Panc1 (cell line): ENCODE measurements around the gene MVD. TPM values are rescaled to one million over a fixed set of nuclear protein-coding genes. Genes with fewer than 3 reads are reported as not detected.

Experiments used
- ATAC-seq: fragments of 200-7000 bp; cut with Tn5 transposase; 2 replicates; pipeline ENCODE4 v1.9.1; 2020; ENCODE audit warnings: mild to moderate bottlenecking, moderate library complexity
- BruUV-seq: library from RNA; stranded (reverse); fragments of 400-500 nt; replicated peaks from 2 replicates; lab custom pipeline; 2021; lab: Mats Ljungman, UMichigan
- CTCF ChIA-PET: fragments of 300-600 bp; sonication (Branson Sonifier 250); formaldehyde crosslinking; loops from one replicate; lab custom pipeline; 2022; ENCODE audit warnings: antibody characterized with exemption; lab: Charles Lee
- POLR2A ChIA-PET: fragments of 300-600 bp; sonication (Branson Sonifier 250); formaldehyde crosslinking; loops from one replicate; lab custom pipeline; 2022; ENCODE audit warnings: antibody characterized with exemption; lab: Charles Lee
- DNase-seq: peaks from one replicate; pipeline ENCODE4 v3.0.0-alpha.2; 2010; ENCODE audit warnings: low read depth, low spot score
- H3K27ac ChIP-seq: 2 replicates; pipeline ENCODE4 v1.5.1; 2011; ENCODE audit warnings: mild to moderate bottlenecking, low read length, inconsistent platforms
- H3K27me3 ChIP-seq: fragments of 200-500 bp; sonication (Bioruptor generic); 2 replicates; pipeline ENCODE4 v1.6.0; 2014; ENCODE audit warnings: low read length, inconsistent platforms; ENCODE audit not compliant: control insufficient read depth, insufficient read depth
- H3K36me3 ChIP-seq: fragments of 200-500 bp; sonication (Bioruptor generic); 2 replicates; pipeline ENCODE4 v1.5.1; 2014; ENCODE audit warnings: inconsistent platforms, mild to moderate bottlenecking, low read length, moderate library complexity; ENCODE audit not compliant: control insufficient read depth, insufficient read depth
- H3K4me1 ChIP-seq: 2 replicates; pipeline ENCODE4 v1.5.1; 2011; ENCODE audit warnings: inconsistent platforms, mild to moderate bottlenecking, low read length, moderate library complexity; ENCODE audit not compliant: control insufficient read depth, insufficient read depth
- H3K4me3 ChIP-seq, 2 experiments: 2 replicates each; pipeline ENCODE4 v1.5.1; 2011 to 2012; ENCODE audit warnings: low read depth in 2 of 2, low read length in 2 of 2, mild to moderate bottlenecking in 2 of 2, inconsistent platforms in 1 of 2, moderate library complexity in 1 of 2
- H3K9me3 ChIP-seq: fragments of 200-500 bp; sonication (Bioruptor generic); 2 replicates; pipeline ENCODE4 v1.5.1; 2014; ENCODE audit warnings: low read depth, mild to moderate bottlenecking, inconsistent platforms, low read length, moderate library complexity; ENCODE audit not compliant: control insufficient read depth, insufficient read depth
- POLR2AphosphoS5 ChIP-seq: IDR thresholded peaks from 2 replicates; pipeline ENCODE4 v1.6.1; 2012; ENCODE audit warnings: mild to moderate bottlenecking, low read depth, low read length, moderate library complexity
- SIN3A ChIP-seq: IDR thresholded peaks from 2 replicates; pipeline ENCODE4 v1.6.1; 2012; ENCODE audit warnings: low read depth, mild to moderate bottlenecking, low read length, moderate library complexity, borderline replicate concordance; ENCODE audit not compliant: insufficient read depth
- TCF7L2 ChIP-seq: IDR thresholded peaks from 2 replicates; pipeline ENCODE4 v1.6.1; 2011; ENCODE audit warnings: mild to moderate bottlenecking, low read depth, low read length, inconsistent platforms
- in situ Hi-C: cut with HindIII; loops from 2 replicates; pipeline ENCODE4 v1.10.0; 2016; ENCODE audit warnings: low sequenced_read_pairs, low pct_unique_long_range_greater_than_20kb
- intact Hi-C: fragments of 100-400 bp; cut with micrococcal nuclease; formaldehyde crosslinking; loops from one replicate; pipeline ENCODE4 v1.10.0; 2022; ENCODE audit not compliant: unreplicated experiment
- total RNA-seq: library from RNA; stranded (reverse); gene quantifications from one replicate; pipeline ENCODE4 v1.2.1, GENCODE V29; 2021; ENCODE audit not compliant: unreplicated experiment
- TF ChIP-seq, protein P1 (sequence below), 2 experiments: IDR thresholded peaks; 2 replicates each; pipeline ENCODE4 v1.6.1; 2011 to 2012; ENCODE audit warnings: low read depth in 2 of 2, control low read depth in 1 of 2, low read length in 1 of 2, mild to moderate bottlenecking in 1 of 2, moderate library complexity in 1 of 2; ENCODE audit not compliant: insufficient read depth in 1 of 2
- TF ChIP-seq, protein P2 (sequence below): fragments of 450-650 bp; IDR thresholded peaks from 2 replicates; pipeline ENCODE4 v1.5.1; 2017; ENCODE audit warnings: mild to moderate bottlenecking

Gene MVD
- total RNA-seq, 1 experiment from 2014 or later = 96.8 TPM

DNA sequence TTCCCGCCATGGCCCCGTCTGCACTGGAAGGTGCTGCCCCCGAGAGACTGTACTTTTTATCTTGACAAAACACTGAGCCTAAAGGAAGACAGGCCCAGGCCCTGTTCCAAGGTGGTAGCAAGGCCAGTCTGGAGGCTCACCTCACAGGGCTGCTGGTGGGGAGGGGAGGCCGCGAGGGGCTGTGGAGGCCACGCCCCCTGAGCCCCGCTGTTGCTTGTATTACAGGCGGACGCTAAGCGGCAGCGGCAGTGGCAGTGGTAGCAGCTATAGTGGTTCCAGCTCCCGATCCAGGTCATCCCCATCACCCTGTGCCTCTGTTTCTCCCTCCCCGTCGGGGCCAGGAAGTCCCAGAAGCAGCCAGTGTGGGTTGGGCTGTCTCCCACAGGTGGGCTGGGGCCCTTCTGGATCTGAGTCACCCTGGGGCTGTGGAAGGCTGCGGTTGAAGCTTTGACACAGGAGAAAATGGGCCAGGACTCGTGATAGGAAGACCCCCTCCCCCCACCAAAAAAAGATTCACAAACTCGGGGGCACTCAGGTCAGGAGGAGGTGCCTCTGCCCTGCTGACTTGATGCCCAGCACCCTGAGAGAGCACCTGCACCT is 37.8 kb downstream of the MVD start:
- intact Hi-C loops (no loop called here), in situ Hi-C loops (no loop called here)
- CTCF ChIA-PET = no interaction called here
- Histone ChIP-seq H3K4me1 (no peaks in the 10 kb centered on the region), H3K27ac (no peak overlapping the region), H3K36me3 (no peaks in the 10 kb centered on the region), H3K4me3 (no peak overlapping the region), H3K9me3 (no peaks in the 10 kb centered on the region), H3K27me3 (no peaks in the 10 kb centered on the region)
- ATAC-seq (no peak), DNase-seq (no peak)
- POLR2A ChIA-PET = no interaction called here
- TF ChIP-seq, protein P1, sequence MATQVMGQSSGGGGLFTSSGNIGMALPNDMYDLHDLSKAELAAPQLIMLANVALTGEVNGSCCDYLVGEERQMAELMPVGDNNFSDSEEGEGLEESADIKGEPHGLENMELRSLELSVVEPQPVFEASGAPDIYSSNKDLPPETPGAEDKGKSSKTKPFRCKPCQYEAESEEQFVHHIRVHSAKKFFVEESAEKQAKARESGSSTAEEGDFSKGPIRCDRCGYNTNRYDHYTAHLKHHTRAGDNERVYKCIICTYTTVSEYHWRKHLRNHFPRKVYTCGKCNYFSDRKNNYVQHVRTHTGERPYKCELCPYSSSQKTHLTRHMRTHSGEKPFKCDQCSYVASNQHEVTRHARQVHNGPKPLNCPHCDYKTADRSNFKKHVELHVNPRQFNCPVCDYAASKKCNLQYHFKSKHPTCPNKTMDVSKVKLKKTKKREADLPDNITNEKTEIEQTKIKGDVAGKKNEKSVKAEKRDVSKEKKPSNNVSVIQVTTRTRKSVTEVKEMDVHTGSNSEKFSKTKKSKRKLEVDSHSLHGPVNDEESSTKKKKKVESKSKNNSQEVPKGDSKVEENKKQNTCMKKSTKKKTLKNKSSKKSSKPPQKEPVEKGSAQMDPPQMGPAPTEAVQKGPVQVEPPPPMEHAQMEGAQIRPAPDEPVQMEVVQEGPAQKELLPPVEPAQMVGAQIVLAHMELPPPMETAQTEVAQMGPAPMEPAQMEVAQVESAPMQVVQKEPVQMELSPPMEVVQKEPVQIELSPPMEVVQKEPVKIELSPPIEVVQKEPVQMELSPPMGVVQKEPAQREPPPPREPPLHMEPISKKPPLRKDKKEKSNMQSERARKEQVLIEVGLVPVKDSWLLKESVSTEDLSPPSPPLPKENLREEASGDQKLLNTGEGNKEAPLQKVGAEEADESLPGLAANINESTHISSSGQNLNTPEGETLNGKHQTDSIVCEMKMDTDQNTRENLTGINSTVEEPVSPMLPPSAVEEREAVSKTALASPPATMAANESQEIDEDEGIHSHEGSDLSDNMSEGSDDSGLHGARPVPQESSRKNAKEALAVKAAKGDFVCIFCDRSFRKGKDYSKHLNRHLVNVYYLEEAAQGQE (IDR thresholded peaks at IDR 0.05; ENCODE audit: insufficient read depth in 1 of 2, low read depth in 2 of 2, low read length in 1 of 2) = no peak
- TF ChIP-seq SIN3A (no peak), TCF7L2 (no peak), POLR2AphosphoS5 (no peak)
- TF ChIP-seq, protein P2, sequence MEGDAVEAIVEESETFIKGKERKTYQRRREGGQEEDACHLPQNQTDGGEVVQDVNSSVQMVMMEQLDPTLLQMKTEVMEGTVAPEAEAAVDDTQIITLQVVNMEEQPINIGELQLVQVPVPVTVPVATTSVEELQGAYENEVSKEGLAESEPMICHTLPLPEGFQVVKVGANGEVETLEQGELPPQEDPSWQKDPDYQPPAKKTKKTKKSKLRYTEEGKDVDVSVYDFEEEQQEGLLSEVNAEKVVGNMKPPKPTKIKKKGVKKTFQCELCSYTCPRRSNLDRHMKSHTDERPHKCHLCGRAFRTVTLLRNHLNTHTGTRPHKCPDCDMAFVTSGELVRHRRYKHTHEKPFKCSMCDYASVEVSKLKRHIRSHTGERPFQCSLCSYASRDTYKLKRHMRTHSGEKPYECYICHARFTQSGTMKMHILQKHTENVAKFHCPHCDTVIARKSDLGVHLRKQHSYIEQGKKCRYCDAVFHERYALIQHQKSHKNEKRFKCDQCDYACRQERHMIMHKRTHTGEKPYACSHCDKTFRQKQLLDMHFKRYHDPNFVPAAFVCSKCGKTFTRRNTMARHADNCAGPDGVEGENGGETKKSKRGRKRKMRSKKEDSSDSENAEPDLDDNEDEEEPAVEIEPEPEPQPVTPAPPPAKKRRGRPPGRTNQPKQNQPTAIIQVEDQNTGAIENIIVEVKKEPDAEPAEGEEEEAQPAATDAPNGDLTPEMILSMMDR = no peak
- no TSS peak for BruUV-seq

DNA sequence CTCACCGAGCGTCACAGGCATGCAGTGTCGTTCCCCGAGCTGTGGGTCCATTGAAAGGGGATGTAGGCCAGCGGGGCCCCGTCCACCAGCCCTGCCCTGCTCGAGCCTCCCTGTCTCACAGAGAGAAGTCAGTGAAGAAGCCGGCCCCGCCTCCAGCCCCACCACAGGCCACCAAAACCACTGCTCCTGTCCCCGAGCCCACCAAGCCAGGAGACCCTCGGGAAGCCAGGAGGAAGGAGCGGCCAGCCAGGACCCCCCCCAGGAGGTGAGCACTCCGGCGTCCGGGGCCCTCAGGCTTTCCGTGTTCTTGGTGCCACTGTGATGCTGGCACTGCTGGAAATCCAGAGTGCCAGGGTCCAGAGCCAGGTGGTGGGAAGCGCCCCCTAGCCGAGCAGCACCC is 38.4 kb downstream of the MVD start:
- Histone ChIP-seq H3K27ac (no peak overlapping the region), H3K27me3 (no peaks in the 10 kb centered on the region), H3K36me3 (no peaks in the 10 kb centered on the region), H3K4me1 (no peaks in the 10 kb centered on the region), H3K4me3 (no peak overlapping the region), H3K9me3 (no peaks in the 10 kb centered on the region)
- ChIA-PET CTCF (no interaction called here), POLR2A (no interaction called here)
- intact Hi-C loops (no loop called here), in situ Hi-C loops (no loop called here)
- no TSS peak for BruUV-seq
- ATAC-seq (no peak), DNase-seq (no peak)
- TF ChIP-seq SIN3A = no peak
- TF ChIP-seq TCF7L2 = no peak
- TF ChIP-seq POLR2AphosphoS5 = no peak
- TF ChIP-seq, protein P2 = no peak
- TF ChIP-seq, protein P1 (IDR thresholded peaks at IDR 0.05; ENCODE audit: insufficient read depth in 1 of 2, low read depth in 2 of 2, low read length in 1 of 2) = no peak
